Skeletal muscle cell (primary cell): ENCODE results near the gene TBKBP1.

Source experiments
- DNase-seq: peaks from one replicate; pipeline ENCODE4 v3.0.0-alpha.2; 2010; ENCODE audit warnings: low read depth
- H3K4me3 ChIP-seq: 2 replicates; pipeline ENCODE4 v1.5.1; 2011; ENCODE audit warnings: low read depth, mild to moderate bottlenecking, control low read depth, low read length, moderate library complexity

The TBKBP1 gene, protein sequence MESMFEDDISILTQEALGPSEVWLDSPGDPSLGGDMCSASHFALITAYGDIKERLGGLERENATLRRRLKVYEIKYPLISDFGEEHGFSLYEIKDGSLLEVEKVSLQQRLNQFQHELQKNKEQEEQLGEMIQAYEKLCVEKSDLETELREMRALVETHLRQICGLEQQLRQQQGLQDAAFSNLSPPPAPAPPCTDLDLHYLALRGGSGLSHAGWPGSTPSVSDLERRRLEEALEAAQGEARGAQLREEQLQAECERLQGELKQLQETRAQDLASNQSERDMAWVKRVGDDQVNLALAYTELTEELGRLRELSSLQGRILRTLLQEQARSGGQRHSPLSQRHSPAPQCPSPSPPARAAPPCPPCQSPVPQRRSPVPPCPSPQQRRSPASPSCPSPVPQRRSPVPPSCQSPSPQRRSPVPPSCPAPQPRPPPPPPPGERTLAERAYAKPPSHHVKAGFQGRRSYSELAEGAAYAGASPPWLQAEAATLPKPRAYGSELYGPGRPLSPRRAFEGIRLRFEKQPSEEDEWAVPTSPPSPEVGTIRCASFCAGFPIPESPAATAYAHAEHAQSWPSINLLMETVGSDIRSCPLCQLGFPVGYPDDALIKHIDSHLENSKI

GRCh38 chr17:47693731-47694580 is at the start of gene TBKBP1:
Gene TBKBP1, plus strand, starts transcription at chr17:47694161. Its CDS starts 1,952 bp downstream, at chr17:47696113.
- no peak for DNase-seq
- H3K4me3 ChIP-seq = peak within 1 kb of the TSS; percentile 69

DNA sequence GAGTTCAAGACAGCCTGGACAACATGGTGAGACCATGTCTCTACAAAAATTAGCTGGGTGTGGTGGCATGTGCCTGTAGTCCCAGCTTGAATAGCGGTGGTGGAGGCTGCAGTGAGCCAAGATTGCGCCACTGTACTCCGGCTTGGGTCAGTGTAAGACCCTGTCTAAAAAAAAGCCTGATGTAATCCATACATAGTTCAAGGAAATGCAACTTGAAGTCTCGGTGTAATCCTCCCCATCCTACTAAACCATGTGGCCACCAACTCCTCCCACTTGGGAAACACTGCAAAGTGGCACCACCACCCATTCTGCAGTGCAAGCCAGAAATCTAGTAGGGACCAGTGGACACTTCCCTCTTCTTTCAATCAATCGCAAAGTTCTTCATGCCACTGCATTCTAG is 49.6 kb upstream of the TBKBP1 start:
- no peak overlapping the region for H3K4me3 ChIP-seq
- no peak for DNase-seq

DNA sequence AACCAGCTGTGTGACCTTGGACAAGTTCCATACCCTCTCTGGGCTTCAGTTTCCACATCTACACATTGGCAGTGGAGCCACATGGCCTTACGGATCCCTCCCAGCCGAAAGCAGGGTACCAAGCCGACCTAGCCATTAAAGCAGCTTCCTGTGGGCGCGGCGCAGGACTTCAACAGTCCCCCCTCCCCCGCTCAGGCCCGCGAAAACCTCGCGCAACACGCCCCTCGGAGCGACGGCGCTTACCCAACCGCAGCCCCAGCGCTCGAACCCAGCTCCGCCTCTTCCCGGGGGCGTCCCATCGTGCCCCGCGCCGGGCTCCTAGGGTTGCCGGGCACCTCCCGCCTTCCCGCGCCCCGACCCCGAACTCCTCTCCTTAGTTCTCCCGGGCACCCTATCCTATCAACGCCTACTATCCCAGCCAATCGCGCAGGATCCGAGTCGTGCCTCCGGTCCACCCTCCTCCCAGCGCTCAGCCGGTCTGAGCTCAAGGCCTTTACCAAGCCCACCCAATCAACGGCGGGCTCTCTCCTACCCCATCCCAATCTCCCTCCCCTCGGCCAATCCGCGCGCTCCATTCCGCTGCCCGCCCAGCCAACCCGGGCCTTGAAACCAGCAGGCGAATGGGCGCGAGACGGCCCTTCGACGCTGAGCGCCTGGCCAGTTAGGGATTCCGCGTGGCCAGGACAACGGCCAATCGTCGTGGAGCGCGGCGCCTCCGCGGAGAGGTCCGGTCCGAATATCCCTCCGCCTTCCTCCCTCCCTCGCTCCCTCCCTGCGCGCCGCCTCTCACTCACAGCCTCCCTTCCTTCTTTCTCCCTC is 44.6 kb upstream of the TBKBP1 start, which contains the start of gene KPNB1:
KPNB1 (plus strand) TSS at position 767 of the 819 bp plus-strand sequence. CDS start 326 bp downstream, outside the sequence.
- peak; percentile 100 for DNase-seq
- peak within 1 kb of the TSS; percentile 67 for H3K4me3 ChIP-seq

DNA sequence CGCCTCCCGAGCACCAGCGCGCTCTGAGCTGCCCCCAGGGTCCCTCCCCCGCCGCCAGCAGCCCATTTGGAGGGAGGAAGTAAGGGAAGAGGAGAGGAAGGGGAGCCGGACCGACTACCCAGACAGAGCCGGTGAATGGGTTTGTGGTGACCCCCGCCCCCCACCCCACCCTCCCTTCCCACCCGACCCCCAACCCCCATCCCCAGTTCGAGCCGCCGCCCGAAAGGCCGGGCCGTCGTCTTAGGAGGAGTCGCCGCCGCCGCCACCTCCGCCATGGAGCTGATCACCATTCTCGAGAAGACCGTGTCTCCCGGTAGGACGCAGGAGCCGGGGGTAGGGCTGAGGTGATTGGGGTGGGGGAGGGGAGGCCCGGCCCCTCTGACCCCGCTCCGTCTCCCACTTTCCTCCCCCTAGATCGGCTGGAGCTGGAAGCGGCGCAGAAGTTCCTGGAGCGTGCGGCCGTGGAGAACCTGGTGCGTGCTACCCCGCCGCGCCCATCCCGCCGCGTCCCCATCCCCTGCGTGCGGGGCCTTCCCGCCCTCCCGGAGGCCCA is 43.9 kb upstream of the TBKBP1 start:
- DNase-seq = no peak
- peak overlapping the region; percentile 67 for H3K4me3 ChIP-seq

DNA sequence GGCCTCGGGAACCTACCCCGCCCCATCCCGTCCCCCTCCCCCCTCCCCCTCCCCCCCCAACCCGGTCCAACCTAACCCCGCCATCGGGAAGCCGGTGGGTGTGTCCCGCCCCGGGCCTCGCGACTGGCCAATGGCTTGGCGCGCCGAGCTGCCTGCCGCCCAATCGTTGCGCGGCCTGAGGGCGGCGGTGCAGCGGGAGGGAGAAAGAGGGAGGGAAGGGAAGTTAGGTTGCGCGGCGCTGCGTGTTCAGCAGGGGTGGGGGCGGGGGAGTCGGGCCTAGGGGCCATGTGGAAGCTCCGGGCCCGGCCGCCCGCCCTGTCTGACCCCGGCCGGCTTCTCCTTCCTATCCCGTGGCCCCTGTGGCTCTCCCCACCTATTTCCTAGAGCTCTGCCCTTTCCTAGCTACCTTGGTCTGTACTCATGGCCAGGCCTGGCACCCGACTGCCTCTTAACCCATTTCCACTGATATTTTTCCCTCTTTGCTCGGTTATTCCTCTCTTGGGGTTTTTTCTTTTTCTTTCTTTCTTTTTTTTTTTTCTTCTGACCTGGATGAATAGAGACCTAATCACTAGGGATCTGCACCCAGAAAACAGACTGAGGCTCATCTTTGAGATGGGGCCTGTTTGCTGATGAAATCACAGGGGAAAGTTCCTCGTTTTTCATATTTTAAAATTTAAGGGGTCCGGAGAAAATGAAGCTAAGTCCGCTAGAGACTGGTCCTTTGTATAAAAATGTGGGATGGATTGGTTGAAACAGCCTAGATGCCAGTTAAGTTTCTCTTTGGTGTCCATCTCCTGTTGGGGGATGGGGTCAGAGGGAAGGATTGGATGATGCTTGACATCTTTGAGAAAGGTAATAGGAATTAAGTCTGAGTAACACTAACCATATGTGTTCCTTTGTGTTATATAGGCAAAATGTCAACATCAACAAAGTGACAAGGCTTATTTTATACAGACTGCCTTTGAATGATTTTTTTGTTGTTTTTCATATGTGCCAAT is 43.1 kb upstream of the TBKBP1 start:
- peak; percentile 97 for DNase-seq
- peak overlapping the region; percentile 67 for H3K4me3 ChIP-seq

DNA sequence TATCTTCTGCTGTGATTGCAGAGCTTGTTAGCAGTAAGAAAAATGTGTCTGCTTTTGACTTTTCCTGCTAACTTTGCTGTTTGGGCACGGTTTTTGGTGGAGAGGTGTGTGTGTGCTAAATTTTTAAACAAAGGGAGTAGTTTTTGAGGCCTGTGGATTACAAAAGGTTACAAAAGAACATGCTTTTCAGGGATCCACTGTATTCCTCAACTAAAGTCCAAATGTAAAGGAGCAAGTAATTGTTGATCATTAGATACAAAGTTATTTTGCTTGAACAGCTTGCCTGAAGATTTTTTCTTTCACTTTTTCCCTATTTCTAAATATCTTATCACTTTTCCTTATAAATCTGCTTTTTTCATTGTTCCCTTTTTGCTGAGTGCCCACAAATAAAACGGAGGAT is 42.3 kb upstream of the TBKBP1 start:
- DNase-seq = no peak
- no peak overlapping the region for H3K4me3 ChIP-seq

DNA sequence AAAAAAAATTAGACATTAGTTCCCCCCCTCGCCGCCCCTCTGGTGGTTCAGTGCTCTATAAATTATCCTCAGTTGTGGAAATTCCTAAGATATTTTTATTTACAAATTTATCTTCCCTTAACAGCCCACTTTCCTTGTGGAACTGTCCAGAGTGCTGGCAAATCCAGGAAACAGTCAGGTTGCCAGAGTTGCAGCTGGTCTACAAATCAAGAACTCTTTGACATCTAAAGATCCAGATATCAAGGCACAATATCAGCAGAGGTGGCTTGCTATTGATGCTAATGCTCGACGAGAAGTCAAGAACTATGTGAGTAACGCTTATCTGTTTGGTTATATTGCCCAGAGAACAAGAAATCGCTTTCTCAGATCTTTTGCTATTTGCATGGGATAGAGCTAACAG is 41.4 kb upstream of the TBKBP1 start:
- DNase-seq = no peak
- H3K4me3 ChIP-seq = no peak overlapping the region

GRCh38 chr17:47653442-47653841 is 40.5 kb upstream of the TBKBP1 start:
- no peak overlapping the region for H3K4me3 ChIP-seq

GRCh38 chr17:47654991-47655390 is 39.0 kb upstream of the TBKBP1 start:
- no peak for DNase-seq
- no peak overlapping the region for H3K4me3 ChIP-seq

More at GRCh38 chr17:47653442-47653841, 40.5 kb upstream of the TBKBP1 start:
- no peak for DNase-seq

- no peak for DNase-seq
- no peak overlapping the region for H3K4me3 ChIP-seq
Observed at GRCh38 chr17:47660064-47660492, 33.9 kb upstream of the TBKBP1 start.

GRCh38 chr17:47663912-47664623 is 29.9 kb upstream of the TBKBP1 start:
- H3K4me3 ChIP-seq = no peak overlapping the region

GRCh38 chr17:47664624-47664941 is 29.4 kb upstream of the TBKBP1 start:
- DNase-seq = no peak

More at GRCh38 chr17:47663912-47664623, 29.9 kb upstream of the TBKBP1 start:
- DNase-seq = no peak

GRCh38 chr17:47665655-47666054 is 28.3 kb upstream of the TBKBP1 start:
- no peak for DNase-seq
- no peak overlapping the region for H3K4me3 ChIP-seq

More at GRCh38 chr17:47664624-47664941, 29.4 kb upstream of the TBKBP1 start:
- H3K4me3 ChIP-seq = no peak overlapping the region

- no peak for DNase-seq
- H3K4me3 ChIP-seq = no peak overlapping the region
Observed at GRCh38 chr17:47669081-47669480, 24.9 kb upstream of the TBKBP1 start.

GRCh38 chr17:47670064-47670463 is 23.9 kb upstream of the TBKBP1 start:
- H3K4me3 ChIP-seq = no peak overlapping the region
- no peak for DNase-seq

- DNase-seq = no peak
- H3K4me3 ChIP-seq = no peak overlapping the region
Observed at GRCh38 chr17:47674499-47674898, 19.5 kb upstream of the TBKBP1 start.
